Adipose tissue (tissue), 3 donors: ENCODE data around the gene RELN. TPM values are rescaled to one million over a fixed set of nuclear protein-coding genes. Genes with fewer than 3 reads are reported as not detected.
"Not testable (repeated sequence)": the region's sequence is repeated elsewhere in the genome, so short reads cannot be mapped to it uniquely, and the experiment has no call there.

ENCODE experiments used
- H3K27ac ChIP-seq: one replicate; pipeline ENCODE4 v1.5.1; 2013; ENCODE audit warnings: low read depth, low read length
- WGBS, 3 donors: extraction: QIAGEN DNeasy Blood & Tissue Kit; methylation state at CpG; one replicate each; pipeline ENCODE4 v1.1.7; 2013; 5-methylcytosine and 5-hydroxymethylcytosine counted together
- polyA plus RNA-seq, 3 donors: library from polyadenylated mRNA; stranded (reverse); fragments of 200-250 nt; gene quantifications; one replicate each; pipeline ENCODE4 v1.2.3, GENCODE V29; 2013
- donor health status: healthy with polysubstance abuse.
- donor health status: Bipolar disorder and iron deficiency.
- donor health status: healthy.

The RELN gene
- polyA plus RNA-seq, 3 donors: 0.59 to 3.8 (median 2.0) TPM

DNA sequence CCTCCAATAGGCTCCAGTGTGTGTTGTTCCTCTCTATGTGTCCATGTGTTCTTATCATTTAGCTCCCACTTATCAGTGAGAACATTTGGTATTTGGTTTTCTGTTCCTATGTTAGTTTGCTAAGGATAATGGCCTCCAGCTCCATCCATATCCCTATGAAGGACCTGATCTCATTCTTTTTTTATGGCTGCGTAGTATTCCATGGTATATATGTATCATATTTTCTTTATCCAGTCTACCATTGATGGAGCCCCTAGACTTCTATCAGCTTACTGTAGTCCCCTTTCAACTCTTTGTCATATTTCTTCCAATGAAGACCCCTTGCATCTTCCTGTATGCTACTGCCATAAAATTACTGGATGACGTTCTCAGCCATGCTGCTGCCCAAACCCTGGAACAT lies 208.9 kb downstream of the RELN start:
- not testable (repeated sequence) for H3K27ac ChIP-seq
- WGBS, 3 donors: 92 to 94% (median 93%) methylated on average over 2 of the region's 2 CpGs

DNA sequence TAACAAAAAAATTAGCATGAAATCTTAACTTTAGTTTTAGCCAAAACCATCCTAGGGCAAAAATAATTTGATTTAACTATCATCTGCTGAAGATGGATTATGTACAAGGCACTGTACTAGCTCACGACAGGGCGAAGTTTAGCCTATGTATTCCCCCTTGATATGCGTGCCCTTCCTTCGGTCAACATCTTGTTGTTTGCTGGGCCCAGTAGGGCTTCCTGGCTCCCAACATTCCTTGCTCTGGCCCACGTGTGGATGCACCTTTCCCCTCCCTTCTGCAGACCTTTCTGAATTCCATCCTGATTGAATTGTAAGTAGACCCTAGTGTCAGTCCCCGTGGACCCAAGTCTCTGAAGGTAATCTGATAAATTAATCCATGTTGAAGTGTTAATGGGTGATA lies 212.0 kb downstream of the RELN start:
- WGBS, 3 donors: 70 to 79% (median 76%) methylated on average over 6 of the region's 6 CpGs
- no peak overlapping the region for H3K27ac ChIP-seq

- no peak overlapping the region for H3K27ac ChIP-seq
- 84 to 87% (median 85%) methylated on average over 7 of the region's 7 CpGs for WGBS, 3 donors
These were observed 215.7 kb downstream of the RELN start for GRCh38 chr7:103773726-103774125.

DNA sequence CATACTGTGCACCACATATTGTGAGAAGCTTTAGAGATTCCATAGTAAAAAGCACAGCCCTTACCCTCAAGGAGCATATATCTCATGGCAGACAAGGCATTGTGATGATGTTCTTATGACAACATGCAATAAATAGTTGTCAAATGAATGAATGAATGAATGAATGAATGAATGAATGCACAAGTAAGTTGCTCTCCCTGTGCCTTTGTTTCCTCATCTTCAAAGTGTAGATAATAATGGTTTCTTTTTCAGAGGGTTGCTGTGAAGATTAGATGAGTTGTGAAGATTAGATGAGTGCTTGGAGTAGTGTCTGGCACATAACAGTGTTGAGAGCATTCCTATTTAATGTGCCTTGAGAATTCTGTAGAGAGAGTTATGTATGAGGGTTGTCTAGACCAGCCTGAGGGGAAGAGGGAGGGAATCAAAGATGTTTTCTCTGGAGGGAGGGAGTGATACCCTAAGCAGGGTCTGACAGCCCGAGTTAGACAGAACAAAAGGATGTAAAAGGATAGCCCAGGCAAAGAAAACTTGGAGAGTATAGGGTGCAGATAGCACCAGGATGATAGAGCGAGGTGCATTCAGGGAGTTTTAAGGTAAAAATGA lies 217.2 kb downstream of the RELN start:
- WGBS, 3 donors: 62 to 69% (median 65%) methylated on average over 2 of the region's 2 CpGs
- H3K27ac ChIP-seq: no peak overlapping the region

DNA sequence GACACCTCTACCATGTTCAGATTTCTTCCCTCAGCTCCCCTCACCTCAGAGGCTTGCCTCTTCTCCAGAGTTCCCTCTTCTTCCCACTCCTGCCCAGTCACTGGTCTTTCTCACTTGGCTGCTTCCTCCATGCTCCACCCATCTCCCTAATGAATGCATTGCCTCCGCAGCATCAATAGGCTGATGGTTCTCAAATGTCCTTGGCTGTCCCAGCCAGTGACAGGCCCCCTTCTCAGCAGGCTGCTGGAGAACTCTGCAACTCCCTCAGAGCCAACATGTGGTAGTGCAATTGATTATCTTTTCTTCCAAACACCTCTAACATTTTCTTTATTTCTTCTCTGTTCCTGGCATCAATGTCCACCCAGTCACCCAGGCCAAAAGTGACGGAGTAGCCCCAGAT lies 218.2 kb downstream of the RELN start:
- H3K27ac ChIP-seq: no peak overlapping the region
- WGBS, 3 donors: 82 to 86% (median 85%) methylated on average over 2 of the region's 2 CpGs

GRCh38 chr7:103766660-103767059 lies 222.8 kb downstream of the RELN start:
- 40 to 57% (median 48%) methylated on average over 5 of the region's 5 CpGs for WGBS, 3 donors
- no peak overlapping the region for H3K27ac ChIP-seq

- H3K27ac ChIP-seq: no peak overlapping the region
- WGBS, 3 donors: 43 to 77% (median 66%) methylated on average over 3 of the region's 3 CpGs
These were observed 223.6 kb downstream of the RELN start for GRCh38 chr7:103765901-103766300.

DNA sequence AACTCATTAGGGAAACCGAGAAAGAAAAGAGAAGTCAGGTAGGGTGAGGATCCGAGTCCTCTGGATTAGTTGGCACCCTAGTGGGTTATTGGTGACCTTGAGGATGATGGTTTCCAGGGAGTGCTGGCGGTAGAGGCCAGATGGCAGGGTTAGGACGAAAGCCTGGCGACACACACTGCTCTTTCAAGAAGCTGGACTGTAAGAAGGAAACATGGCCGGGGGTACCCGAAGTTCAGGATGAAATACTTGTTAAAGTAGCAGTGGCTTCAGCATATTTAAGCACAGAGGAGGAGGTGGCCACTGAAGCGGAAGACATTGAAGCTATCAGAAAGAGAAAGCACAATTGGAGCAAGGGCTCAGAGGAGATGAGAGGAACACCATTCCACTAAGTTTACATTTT lies 224.6 kb downstream of the RELN start:
- H3K27ac ChIP-seq: no peak overlapping the region
- WGBS, 3 donors: 84 to 91% (median 86%) methylated on average over 8 of the region's 8 CpGs

DNA sequence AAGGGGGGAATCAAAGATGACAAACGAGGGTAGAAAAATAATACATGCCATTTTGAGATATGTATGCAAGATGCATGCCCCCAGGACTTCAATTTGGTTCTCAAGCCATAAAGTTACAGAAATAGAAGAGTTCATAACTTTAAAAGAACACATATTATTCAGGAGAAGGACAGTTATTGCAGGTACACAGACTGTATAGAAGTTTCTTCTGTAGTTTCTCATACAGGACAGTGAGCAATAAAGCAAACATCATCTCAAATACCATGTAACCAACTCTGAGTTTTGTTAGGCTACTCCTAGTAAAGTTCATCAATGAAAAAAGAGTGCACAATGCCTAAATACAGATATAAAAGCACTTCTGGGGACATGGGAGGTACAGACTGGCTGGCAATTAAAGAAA lies 226.6 kb downstream of the RELN start:
- H3K27ac ChIP-seq: no peak overlapping the region
- WGBS, 3 donors: 41 to 51% (median 50%) methylated on average over 1 of the region's 1 CpG

DNA sequence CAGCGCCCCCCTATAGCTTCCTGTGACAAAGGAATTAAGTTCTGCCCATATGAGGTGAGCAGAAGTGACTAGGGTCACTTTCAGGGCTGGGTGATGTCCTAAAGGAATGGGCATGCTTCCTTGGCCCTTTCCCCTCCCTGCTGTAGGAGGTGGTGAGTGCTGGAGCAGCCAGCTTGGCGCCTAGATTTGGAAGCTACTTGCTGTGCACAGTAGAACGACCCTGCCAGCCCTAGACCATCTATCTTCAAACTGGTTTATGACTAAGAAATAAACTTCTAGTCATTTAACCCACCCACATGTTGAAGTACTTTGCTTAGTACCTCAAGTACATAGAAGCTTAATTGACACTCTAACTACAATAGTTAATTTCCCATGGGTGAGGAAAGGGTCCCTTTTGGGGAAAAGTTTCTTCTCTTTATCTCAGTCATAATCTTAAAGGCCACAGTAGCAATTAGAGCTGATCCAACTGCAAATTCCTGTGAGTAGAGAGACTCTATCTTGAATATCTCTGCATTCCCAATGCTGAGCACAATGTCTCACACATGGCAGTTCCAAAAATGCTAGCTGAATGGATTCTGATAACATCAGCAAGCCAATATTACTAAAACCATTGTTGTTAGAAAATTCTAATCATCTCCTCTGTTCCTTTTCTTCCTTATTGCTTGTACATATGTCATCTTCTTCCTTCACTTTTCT lies 227.2 kb downstream of the RELN start:
- no peak overlapping the region for H3K27ac ChIP-seq
- 68 to 79% (median 71%) methylated on average over 3 of the region's 3 CpGs for WGBS, 3 donors

- H3K27ac ChIP-seq: no peak overlapping the region
- WGBS, 3 donors: 54 to 75% (median 71%) methylated on average over 2 of the region's 2 CpGs
These were observed 236.5 kb downstream of the RELN start for GRCh38 chr7:103752995-103753394.

DNA sequence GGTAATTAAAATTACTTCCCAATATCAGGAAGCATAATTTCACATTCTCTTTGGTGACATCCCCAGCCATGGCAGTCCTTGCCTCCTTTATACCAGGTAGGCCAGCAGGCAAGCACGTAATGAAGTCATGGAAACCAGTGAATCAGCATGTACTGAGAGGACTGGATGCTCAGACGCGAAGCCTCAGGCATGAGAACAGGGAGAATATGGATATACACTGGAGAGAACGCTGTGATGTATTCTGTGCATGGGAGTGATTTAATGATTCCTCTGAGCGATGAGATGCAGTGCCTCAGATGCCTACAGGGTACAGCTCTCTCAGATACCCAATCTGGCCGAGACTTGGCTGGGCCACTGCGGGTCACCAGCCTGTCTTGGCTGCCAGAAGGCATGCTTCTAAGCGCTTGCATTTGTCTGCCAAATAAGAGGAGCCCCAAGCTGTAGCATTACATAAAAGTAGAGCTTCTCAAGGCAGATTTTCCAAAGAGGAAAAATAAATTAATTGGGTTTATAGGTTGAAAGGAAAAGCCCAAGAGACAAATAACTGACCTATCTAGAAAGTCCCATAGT lies 238.1 kb downstream of the RELN start:
- no peak overlapping the region for H3K27ac ChIP-seq
- 83 to 88% (median 83%) methylated on average over 8 of the region's 8 CpGs for whole genome bisulfite sequencing, 3 donors

GRCh38 chr7:103748680-103749079 lies 240.8 kb downstream of the RELN start:
- WGBS, 3 donors: 62 to 68% (median 65%) methylated on average over 1 of the region's 1 CpG
- H3K27ac ChIP-seq: no peak overlapping the region

DNA sequence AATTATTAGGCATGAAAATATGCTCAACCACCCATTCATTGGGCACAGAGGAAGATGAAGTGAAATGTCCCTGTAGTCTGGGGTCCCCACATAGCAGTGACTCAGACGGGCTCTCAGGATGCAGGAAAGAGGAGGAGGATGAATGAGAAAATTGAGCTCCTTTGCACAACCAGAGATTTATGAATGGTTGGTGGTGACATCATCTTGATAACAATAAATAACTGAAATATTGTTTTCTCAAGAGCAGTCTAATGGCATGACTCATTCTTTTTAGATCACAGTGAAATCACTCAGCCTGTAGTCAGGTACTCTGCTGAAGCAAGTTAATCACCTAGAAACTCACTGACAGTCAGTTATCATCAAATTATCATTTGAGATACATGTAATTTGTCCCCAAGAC lies 254.1 kb downstream of the RELN start:
- no peak overlapping the region for H3K27ac ChIP-seq
- 47 to 81% (median 47%) methylated on average over 1 of the region's 1 CpG for WGBS, 3 donors

DNA sequence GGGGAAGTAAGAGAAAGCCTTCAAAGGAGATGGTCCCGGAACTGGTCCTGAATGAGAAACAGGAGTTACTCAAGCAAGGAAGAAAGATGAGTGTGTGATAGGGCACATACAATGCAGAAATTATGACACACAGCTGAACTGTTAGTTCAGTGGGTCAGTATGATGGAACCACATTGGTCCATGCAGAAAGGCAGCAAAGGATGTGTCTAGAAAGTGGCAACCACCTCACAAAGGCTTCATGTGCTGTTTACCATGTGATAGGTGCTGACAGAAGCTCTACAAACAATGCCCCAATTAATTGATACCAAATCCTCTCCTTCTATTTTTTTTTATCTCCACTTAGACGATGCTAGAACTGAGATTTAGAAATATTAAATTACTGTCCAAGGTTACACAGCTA lies 258.3 kb downstream of the RELN start:
- 71 to 84% (median 77%) methylated on average over 2 of the region's 2 CpGs for WGBS, 3 donors
- no peak overlapping the region for H3K27ac ChIP-seq

DNA sequence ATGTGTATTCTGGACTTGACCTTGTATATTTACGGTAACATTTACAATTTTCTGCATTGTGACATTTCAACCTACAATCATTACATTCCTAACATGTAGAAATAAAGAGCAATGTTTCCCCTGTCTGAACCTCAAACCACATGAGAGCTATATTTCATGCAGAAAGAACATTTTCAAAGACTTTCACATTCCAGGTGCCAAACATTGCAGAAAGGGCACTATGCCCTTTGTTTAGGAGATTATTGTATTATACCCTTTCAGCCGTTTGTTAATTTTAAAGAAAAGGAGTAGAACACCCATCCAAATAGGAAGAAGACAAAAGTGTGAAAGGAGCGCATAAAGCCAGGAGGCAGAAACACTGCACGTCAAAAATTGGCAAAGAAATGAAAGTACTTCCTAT lies 260.4 kb downstream of the RELN start:
- WGBS, 3 donors: 47 to 73% (median 71%) methylated on average over 4 of the region's 4 CpGs
- H3K27ac ChIP-seq: no peak overlapping the region

DNA sequence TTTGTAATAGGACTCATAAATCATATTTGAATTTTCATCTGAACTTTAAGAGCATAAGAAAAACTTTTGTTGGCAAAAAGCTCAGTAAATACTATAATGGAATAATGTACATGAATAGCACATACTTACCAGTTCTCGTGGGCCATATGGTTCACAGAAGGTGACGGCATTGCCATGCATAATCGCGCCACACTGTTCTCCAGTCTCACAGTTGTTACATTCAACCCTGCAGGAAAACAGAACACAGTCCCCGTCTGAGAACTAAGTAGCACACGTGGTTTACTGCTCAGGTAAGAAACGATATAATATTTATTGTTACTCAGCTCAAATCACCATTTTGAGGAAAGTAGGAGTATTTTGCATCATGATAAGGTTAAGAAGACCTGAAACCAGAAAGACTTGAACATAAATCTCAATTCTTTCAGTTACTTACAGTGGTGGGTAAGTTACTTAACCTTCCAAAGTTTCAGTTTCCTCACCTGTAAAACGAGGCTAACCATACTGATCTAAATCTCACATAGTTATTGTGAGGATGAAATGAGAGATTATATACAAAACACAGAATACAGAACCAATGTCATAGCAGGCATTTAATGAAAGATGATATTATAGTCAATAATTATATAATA lies 261.4 kb downstream of the RELN start:
- 80 to 81% (median 80%) methylated on average over 8 of the region's 8 CpGs for WGBS, 3 donors
- no peak overlapping the region for H3K27ac ChIP-seq

GRCh38 chr7:103719070-103719469 lies 270.4 kb downstream of the RELN start:
- no peak overlapping the region for H3K27ac ChIP-seq
- 73 to 83% (median 82%) methylated on average over 2 of the region's 2 CpGs for WGBS, 3 donors

DNA sequence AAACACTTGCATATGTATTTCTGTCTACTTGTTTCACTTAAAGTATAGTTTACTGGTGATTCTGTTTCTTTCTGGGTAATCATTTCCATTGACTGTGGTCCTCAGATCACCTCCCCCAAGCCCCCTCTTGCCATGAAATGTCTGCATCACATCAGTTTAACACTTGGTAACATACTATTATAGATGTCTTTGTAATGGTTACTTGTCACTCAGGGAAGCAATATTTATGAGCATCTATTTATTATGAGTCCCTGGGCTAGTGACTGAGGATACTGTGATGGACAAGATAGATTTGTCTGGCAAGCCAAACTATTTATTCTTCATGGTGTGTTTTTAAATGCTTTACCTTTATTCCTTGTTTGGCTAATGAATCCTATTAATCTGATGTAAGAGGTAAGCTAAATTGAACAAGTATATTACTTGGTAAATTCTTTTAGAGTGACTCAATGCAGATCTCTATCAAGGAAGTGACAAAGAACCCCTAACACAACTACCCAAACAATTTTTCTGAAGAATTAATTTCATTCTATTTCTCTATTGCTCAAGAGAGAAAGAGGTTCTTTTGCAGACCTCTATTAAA lies 270.9 kb downstream of the RELN start:
- H3K27ac ChIP-seq: no peak overlapping the region
